H1 (cell line): ENCODE measurements around the gene METTL25B. TPM values are rescaled to one million over a fixed set of nuclear protein-coding genes. Genes with fewer than 3 reads are reported as not detected.

Source experiments
- USF2 ChIP-seq: IDR thresholded peaks from 2 replicates; pipeline ENCODE4 v1.6.1; 2011; ENCODE audit warnings: low read length, improper control_type of control experiment
- polyA plus RNA-seq, 7 experiments: library from polyadenylated mRNA; depleted of rRNA in 3 of 7; stranded (reverse) in 5 of 7; unstranded in 2 of 7; fragments of >200 nt in 5 of 7; fragments of 200-250 nt in 2 of 7; gene quantifications; 1 replicate in 5 of 7; 2 replicates in 1 of 7; 4 replicates in 1 of 7; pipeline versions ENCODE4 v1.2.1 to v1.2.3, GENCODE V29; 2011 to 2013; ENCODE audit warnings: missing spikeins in 2 of 7, mixed read lengths in 2 of 7
- total RNA-seq: library from RNA; stranded (reverse); fragmentation: NEBNext Ultra II Directional; extraction: Animal tissue kit (Norgen Biotek cat#: 25700); gene quantifications from 2 replicates; pipeline ENCODE4 v1.2.1, GENCODE V29; 2021

The METTL25B gene
- total and polyA plus RNA-seq, 2 of the 8 experiments (the other 6 are each of a cell fraction or from before 2014, with no cell fraction given): 28.4 to 30.1 TPM

- TF ChIP-seq USF2: no peak
Observed at GRCh38 chr1:156749419-156750118, 21.3 kb downstream of the METTL25B start (continued).
